HG03521 (cell line): ENCODE measurements around the gene PRKCB.
"Not testable (repeated sequence)": the region's sequence is repeated elsewhere in the genome, so short reads cannot be mapped to it uniquely, and the experiment has no call there.

Experiments used
- ATAC-seq: cut with Tn5 transposase; IDR thresholded peaks from one replicate; pipeline ENCODE4 v1.9.1; 2021; ENCODE audit warnings: mild to moderate bottlenecking, moderate library complexity; ENCODE audit not compliant: unreplicated experiment

Gene PRKCB

DNA sequence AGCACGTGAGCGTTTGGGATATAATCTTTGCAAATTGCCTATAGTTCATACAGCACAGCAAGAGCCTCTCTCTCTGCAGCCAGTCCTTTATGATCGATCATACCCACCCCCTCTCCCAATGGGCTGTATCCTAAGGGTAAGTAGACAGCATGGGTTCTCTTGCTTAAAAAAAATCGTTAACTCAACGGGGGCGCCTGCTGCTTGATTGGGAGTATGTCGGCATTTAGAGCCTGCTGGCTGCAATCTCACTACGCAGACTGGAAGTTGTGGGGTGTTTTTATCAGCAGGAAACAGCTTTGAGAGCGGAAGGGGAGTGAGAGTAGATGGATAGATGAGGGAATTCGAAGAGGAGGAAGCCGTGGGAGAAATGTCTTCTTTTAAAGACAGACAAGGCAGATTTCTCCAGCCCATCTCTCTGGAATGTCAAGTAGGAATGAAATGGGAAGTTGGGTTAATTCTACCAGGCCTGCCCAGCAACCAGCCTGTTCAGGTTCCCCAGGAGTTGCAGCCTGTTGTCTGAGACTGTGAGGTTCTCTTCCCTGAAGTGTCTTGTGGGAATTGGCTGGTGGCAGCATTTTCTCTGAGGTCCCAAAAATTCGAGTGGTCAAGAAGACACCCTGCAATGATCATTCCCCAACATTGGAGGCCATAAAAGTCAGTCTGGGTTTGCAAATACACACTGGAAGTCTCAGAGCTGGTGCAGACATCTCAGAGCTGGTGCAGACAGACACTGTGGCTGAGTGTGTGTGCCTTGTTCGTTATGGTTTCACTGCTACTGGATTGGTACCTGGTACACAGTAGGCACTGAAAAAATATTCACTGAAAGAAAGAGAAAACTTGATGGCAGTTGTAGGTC lies 65.6 kb downstream of the PRKCB start:
- ATAC-seq: no peak

DNA sequence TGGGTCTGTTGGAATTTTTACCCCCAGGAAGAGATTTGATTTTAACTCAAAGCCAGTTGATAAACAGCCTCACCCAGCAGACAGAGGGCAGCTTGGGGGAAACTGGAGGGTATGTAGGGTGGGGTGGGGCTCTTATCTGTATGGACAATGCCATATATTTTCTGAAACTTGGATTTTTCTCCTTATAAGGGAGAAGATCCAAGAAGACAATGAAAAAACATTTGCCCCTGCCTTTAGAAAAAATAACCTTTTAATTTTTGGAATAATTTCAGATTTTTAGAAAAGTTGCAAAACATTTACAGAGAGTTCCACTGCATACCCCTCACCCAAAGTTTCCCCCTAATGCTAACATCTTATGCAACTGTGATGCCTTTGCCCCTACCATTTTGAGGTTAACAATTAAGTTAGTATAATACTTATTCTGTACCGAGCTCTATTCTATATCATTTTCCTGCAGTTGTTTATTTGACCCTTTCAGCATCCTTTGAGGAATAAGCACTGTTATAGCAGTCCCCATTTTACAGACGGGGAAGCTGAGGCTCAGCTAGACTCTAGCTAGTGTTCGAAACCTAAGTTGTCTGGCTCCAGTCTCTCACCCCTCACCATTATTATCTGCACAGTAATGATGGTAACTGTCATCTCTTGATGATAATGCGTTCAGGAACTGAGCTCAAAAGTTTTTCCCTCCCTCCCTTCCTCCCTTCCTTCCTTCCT lies 66.4 kb downstream of the PRKCB start:
- ATAC-seq: no peak

DNA sequence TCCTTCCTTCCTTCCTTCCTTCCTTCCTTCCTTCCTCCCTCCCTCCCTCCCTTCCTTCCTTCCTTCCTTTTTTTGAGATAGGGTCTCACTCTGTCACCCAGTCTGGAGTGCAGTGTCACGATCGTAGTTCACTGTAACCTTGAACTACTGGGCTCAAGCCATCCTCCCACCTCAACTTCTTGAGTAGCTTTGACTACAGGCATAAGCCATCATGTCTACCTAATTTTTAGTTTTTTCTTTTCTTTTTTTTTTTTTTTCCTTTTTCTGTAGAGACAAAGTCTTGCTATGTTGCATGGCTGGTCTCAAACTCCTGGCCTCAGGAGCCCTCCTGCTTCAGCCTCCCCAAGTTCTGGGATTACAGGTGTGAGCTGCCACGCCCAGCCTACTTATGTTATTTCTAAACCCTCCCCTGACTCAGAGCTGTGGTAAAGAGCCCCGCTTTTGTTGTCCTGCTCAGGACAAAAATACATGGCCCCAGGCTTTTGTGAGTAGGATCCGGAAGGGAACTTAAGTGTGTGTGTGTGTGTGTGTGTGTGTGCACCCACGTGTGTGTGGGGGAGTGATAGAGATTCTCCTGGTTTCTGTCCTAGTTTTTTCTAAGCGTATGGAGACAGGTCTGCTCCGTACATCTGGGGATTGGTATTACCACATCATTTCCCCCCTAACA lies 67.1 kb downstream of the PRKCB start:
- no peak for ATAC-seq

DNA sequence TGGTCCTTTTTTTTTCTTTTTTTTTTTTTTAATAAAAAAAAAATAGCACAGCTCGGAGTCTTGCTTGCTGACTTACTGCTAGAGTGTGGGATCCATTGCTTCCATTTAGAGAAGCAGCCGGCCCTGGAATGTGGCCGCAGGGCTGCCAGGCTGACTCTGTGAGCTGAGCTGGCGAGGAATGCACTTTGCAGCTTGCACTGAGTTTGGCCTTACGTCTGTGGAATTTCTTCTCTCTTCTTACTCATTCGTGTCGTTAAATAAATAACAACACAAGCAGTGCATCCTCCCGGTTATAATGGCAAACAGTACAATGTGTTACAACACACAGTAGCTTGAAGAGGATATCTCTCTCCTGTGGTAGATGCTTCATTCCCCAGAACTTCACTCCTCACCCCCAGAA lies 69.2 kb downstream of the PRKCB start:
- ATAC-seq: no peak

DNA sequence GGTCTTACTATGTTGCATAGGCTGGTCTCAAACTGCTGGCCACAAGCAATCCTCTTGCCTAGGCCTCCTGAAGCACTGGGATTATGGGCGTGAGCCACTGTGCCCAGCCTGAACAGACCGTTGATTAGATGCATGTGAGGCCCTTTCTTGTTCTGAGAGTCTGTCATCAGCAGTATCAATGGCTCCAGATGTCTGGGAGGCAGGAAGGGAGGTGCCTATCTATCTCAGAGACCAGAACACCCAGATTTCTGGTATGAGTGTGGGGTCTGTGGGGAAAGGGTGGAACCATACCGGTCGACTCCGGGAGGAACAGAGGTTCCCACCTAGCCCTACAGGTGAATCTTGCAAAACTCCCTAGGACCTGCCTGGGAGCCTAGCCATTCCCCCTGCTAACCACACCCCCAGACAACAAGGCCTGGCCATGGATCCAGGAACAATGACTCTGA lies 71.7 kb downstream of the PRKCB start:
- no peak for ATAC-seq

DNA sequence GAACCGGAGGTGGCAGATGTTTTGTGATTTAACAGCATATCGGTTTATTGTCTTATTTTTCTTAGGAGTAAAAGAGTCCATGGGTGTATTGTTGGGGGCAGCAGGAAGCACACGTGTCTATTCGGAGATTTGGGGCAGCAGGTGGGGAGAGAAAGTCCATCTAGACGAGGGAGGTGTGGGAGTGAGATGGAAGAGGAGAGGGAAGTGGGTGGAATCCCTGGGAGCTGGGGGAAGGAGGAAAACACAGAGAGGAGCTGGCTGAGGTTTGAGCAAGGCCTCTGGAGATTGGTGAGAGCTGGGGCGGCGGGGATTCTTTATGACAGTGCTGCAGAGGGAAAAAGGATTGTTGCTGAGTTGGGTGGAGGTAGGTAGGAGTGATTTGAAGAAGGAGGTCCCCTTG lies 72.1 kb downstream of the PRKCB start:
- ATAC-seq: no peak

DNA sequence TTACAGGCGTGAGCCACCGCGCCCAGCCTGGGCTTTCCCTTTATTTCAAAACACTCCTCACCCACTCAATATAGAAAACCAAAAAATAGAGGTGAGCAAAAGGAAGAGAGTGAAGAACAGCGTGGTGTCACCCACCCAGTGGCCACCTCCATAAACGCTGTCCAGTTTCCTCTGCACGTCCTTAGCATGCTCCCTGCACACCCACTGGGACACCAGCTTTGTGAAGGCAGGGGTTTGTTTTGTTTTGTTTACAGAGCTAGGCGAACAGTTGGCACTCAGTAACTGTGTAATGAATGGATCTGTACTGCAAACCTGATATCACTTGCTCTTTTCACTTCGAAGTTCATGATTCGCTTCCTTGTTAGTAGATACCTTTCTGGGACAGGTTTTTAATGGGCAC lies 73.0 kb downstream of the PRKCB start:
- no peak for ATAC-seq

DNA sequence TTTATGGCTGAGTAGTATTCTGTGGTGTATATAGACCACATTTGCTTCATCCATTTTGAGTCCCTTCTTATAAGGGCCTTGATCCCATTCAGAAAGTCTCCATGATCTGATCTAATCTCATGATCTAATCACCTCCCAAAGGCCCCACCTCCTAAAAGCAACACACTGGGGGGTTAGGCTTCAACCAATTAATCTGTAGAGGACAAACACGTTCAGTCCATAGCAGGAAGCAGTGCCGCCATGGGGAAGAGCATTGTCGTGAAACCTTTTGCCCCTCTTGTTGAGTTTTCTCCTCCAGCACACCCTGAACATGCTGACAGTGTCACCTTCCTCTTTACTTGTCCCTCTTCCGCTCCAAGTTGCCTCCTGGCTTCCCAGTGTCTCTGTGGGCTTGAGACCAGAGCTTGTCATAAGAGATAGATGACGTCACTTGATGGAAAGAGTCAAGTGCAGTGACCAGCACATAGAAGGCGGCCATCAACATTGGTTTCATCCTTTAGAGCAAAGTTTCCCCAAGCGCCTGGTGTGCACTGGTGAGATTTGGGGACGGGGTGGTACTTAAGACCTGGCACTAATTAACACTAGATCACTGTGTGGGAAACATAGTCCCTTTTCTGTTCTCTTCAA lies 74.1 kb downstream of the PRKCB start:
- no peak for ATAC-seq

DNA sequence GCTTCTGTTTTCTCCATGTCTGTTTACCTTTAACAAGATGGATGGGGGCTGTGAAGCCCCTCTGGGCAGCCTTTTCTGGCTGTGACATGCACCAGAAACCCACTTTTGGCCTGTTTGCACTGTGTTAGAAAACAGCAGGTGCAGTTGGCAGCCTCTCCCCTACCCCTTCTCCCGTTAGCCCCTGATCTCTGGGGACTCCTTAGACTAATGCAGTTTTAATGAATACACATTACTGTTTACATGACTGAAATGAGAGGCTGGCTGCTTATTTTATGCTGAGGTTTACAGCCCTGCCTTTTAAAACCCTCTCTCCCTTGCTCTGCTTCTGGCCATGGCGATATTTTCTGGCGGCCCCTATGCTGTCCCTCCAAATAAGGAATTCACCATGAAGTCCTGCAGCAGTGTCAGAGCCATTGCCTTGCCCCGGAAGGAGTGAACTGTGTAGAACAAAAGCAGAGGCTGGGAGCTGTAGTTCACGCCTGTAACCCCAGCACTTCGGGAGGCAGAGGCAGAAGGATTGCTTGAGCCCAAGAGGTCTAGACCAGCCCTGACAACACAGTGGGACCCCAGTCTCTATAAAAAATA lies 79.3 kb downstream of the PRKCB start:
- ATAC-seq: no peak

DNA sequence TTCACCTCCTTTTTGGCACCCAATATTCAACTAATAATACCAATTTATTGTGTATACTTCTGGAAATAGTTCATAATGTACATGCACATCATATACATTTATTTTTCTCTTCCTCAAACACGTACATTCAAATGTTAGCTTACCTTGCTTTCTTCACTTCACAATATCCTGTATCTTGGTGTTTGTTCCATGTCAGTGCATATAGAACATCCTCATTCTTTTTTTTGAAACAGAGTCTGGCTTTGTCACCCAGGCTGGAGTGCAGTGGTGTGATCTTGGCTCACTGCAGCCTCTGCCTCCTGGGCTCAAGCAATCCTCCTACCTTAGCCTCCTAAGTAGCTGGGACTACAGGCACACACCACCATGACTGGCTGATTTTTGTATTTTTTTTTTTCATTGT lies 80.8 kb downstream of the PRKCB start:
- ATAC-seq: not testable (repeated sequence)

DNA sequence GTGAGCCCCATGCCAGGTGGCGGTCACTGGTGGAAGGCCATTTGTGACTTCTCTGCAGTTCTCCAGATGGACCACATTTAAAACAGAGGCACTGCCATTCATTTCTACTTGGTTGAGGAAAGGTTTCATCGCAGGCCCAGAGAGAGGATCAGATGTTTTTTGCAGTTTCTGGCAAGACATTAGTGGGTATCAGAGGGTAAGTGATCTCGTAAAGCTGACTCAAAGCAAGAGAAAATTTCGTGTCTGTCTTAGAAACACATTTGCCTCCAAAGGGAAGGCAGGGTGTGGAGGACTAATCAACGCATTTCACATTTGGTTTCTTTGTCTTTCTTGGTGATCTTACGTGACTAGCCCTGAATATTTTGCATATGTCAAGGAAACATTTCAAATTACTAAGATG lies 81.8 kb downstream of the PRKCB start:
- ATAC-seq: peak; percentile 50

DNA sequence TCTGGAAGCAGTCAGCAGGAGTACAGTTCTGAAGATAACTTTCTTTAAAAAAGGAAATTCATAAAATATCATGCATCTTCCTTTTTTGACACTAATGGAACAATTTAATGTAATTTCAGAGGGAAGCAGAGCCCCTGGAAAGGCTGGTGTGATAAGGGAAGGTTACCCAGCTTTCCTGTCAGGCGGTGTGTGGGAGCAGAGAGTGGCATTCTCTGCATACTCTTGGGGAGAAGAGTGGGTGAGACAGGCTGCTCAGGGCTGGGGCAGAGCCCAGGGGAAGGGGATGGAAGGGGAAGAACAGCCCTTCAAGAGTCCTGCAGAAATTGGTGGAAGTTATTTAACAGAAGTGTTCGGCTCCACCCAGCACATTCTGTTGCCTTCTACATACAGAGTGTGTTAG lies 84.7 kb downstream of the PRKCB start:
- no peak for ATAC-seq

DNA sequence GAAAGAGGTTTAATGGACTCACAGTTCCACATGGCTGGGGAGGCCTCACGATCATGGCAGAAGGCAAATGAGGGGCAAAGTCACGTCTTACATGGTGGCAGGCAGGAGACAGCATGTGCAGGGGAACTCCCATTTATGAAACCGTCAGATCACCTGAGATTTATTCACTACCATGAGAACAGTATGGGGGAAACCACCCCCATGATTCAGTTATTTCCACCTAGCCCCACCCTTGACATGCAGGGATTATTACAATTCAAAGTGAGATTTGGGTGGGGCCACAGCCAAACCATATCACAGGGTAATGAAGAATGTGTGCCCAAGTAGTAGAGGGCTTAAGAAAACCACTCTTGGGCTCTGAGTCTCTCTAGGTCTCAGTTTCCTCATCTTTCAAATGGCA lies 85.1 kb downstream of the PRKCB start:
- ATAC-seq: no peak

DNA sequence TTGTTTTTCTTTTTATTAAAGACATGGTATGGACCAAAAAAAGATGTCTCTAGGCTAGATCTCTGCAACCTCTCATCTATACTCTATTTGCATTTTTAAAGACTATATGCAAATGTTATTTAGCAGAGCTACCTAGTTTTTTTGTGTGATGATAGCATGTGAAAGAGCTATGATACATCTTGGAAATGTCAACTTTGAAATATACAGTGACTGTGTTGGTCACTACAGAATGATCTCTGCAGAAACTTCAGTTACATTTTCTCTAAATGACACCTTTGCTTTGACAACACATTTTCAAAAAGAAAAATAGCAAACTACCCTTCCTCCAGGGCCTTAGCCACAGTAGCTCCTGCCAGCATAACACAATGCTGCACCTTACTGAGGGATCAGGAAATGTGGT lies 86.6 kb downstream of the PRKCB start:
- no peak for ATAC-seq

DNA sequence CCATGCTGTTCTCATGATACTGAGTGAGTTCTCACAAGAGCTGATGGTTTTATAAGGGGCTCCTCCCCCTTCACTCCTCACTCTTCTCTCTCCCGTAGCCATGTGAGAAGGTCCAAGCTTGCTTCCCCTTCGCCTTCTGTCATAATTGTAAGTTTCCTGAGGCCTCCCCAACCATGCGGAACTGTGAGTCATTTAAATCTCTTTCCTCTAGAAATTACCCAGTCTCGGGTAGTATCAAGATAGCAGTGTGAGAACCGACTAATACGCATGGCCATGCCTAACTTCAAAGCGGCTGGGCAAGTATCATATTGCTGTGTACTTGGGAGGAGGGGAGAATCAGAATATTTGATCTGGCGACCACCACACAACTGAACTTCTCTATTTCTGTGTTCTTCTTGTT lies 88.3 kb downstream of the PRKCB start:
- ATAC-seq: no peak

DNA sequence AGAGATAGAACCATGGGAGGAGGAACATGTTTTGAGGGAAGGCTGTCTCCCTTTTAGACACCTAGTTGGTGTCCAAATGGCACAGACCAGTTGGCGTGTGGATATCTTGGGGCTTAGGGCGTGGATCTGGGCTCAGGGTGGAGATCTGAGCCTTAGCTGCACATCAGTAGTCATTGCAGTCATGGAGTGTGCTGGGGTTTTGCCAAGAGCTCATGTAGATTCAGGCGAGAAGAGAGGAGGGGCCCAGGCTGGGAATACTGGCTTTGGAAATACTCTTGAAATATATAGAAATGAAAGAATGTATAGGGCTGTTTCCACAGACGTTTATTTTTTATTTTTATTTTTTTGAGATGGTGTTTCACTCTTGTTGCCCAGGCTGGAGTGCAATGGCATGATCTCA lies 92.0 kb downstream of the PRKCB start:
- ATAC-seq: no peak

DNA sequence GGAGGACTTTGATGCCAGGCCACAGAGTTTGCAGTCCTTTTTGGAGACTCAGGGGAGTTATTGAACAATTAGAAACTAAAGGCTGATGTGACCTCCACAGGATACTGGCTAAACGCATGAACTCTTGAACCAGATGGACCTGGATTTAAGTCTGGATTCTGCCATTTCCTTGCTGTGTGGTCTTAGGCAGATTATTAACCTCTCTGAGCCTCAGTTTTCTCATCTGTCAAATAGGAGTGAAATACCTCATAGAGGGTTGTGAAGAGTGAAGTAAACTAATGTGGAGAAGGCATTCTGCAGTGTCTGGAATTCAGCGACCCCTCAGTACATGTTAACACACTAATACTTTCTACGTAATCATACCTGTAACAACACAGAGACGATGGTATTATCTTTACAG lies 93.5 kb downstream of the PRKCB start:
- no peak for ATAC-seq

DNA sequence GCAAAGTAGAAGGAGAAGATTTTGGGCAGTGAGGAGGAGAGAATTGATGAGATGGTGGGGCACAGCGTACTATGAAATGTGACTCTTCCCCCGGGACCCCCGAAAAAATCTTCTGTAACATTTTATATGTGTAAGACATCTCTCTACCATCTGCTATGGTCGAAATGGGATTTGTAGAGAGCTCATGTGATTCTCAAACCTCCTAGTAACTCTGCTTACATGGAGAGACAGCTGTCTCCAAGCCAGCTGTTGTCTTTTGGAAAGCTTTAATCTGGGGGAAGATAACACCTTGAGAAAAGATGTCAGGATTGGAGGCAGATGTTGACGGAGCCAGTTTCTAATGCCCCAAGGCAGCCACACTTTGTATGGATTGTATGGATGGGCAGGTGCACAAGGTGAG lies 94.1 kb downstream of the PRKCB start:
- ATAC-seq: no peak

DNA sequence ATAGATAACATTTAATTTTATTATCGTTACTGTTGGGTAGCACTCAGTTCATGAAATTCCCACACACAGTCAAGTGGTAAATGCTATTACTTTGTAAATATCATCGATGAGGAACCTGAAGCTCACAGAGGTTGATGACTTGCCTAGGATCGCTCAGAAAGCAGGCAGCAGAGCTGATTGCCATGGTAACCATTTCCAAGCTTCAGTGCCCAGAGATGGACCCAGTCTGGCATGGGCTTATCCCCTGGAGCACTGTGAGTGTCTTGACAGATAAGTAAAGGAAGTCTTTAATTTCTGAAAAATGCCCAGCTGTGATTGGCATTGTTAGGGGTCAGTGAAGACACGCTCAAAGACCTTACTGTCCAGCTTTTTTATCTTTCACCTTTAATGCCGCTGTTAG lies 95.0 kb downstream of the PRKCB start:
- ATAC-seq: no peak

DNA sequence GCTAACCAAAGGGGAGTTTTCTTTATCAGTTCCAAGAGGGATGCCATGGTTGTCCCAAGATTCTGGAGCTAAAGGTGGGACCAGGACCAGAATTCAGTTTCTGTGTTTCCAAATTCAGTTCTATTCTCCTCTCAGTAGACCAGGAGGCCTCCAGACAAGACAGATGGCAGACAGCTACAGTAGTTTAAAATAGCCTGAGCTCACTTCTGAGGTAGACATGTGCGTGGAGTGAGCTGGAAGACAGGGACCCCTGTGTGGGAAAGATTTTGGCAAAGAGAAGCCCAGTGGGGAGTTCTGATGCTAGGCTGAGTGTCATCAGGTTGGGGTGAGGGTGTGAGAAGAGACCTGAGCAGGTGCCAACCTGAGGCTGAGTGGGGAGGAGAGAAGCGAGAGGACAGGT lies 95.4 kb downstream of the PRKCB start:
- ATAC-seq: no peak

DNA sequence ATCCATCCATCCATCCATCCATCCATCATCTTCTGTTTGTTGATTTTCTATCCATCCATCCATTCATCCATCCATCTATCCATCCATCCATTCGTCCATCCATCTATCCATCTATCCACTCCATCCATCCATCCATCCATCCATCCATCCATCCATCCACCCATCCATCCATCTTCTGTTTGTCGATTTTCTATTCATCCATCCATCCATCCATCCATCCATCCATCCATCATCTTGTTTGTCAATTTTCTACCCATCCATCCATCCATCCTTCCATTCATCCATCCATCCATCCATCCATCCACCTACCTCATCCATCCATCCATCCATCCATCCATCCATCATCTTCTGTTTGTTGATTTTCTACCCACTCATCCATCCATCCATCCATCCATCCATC lies 97.9 kb downstream of the PRKCB start:
- ATAC-seq: not testable (repeated sequence)
